ENCODE measurements around the gene PES1.
"Not testable (repeated sequence)": the region's sequence is repeated elsewhere in the genome, so short reads cannot be mapped to it uniquely, and the experiment has no call there.

Gene PES1

DNA sequence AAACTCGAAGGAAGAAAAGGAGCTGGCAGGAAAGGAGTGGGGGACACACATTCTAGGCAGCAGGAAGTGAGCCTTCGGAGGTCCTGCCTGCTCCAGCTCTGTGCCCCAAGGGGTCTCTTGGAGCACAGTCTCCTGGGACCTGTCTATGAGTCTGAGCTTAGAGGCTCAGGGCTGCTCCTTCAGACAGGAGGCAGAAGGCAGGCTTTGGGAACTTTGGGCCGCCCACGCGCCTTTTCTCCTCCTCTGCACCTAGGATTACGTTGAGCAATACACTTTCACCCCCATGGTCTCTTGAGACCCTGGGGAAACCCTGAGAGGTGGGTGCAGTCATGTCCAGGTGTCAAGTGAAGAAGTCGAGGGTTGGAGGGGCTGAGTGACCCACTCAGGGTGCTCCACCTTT is 16.2 kb upstream of the PES1 start:
- no peak for DNase-seq

DNA sequence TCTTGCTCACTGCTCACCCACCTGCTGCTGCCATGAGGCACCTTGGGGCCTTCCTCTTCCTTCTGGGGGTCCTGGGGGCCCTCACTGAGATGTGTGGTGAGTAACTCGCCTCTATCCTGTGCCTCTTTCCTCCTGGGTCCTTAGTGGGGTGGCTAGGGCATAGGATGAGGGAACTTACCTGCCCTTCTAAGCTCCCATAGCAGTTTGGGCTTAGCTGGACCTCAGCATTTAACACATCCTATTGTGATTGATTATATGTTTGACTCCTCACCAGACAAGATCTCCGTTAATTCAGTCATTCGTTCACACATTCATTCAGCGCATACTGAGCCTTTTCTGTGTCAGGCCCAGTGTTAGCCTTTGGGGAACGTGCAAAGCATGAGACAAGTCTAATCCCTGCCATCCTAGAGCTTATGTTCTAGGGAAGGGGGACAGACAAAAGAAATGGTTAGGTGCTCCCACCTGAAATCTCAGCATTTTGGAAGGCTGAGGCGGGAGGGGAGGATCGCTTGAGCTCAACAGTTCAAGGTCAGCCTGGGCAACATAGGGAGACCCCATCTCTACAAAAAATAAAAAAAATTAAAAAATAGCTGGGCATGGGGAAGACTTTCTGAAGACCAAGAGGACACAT is 15.7 kb upstream of the PES1 start:
- DNase-seq: no peak

GRCh38 chr22:30606455-30607299 is 15.0 kb upstream of the PES1 start, which contains the start of gene TCN2:
Gene TCN2, plus strand, starts transcription at chr22:30607174. Its CDS starts 158 bp downstream, at chr22:30607332.
- DNase-seq: no peak

DNA sequence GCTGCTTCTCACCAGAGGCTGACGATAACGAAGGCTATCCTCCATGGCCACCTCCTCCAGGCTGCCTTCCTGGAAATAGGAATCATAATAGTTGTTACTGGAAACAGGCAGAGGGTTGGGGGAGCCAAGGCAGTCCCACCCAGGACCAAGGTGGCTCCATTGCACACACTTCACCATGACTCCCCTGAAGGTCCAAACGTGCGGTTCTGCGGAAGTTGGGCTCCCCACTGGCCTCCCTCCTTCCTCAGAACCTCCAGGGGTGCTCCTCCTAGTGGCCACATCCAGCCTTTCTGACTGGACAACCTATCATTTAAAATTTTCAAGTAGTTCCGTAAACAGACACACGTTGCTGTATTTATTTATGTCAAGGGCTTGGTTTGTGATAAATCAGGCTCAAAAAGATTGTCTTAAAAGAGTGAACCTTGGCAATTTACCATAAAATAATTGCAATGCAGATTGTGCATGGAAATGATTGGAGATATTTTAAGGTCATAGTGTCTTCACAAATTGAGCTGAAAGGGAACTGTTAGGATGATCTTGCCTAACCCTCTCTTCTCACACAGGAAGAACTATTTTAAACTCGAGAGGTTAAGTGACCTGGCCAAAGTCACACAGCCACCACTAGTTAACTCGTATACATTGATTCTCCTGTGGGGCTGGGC is 13.9 kb upstream of the PES1 start:
- DNase-seq: no peak

GRCh38 chr22:30604723-30605122 is 13.0 kb upstream of the PES1 start:
- no peak for DNase-seq

DNA sequence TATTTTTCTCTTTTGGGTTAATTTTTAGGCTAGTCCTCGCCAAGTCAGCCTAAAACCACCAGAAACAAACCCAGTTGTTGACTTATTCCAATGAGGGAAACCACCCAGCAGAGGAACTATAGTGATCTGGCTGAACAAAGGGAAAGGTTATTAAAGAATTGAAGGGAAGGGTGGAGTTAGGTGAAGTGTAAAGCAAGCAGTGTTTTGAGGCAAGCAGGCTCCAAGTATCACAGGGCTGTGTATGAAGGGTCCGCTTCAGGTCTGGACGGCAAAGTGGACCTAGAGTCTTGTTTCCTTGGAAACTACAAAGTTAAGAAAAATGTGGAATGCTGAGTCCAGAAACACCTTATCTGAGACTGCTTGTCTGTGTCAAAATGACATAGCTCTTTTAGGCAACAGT is 12.1 kb upstream of the PES1 start:
- no peak for DNase-seq

DNA sequence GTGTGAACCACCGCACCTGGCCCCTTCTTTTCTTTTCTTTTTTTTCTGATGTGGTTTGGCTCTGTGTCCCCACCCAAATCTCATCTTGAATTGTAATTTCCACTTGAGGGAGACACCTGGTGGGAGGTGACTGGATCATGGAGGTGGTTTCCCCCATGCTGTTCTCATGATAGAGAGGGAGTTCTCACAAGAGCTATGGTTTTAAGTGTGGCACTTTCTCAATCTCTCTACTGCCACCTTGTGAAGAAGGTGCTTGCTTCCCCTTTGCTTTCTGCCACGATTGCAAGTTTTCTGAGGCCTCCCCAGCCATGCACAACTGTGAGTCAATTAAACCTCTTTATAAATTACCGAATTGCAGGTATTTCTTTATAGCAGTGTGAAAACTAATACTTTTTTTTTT is 10.3 kb upstream of the PES1 start:
- DNase-seq: no peak

DNA sequence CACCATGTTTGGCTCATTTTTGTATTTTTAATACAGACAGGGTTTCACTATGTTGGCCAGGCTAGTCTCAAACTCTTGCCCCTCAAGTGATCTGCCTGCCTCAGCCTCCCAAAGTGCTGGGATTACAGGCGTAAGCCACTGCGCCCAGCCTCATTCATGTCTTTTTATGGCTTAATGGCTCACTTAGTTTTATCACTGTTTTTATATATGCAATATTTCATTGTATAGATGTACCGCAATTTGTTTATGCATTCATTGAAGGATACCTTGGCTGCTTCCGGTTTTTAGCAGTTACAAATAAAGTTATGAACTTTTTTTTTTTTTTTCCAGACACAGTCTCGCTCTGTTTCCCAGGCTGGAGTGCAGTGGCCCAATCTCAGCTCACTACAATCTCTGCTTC is 9.8 kb upstream of the PES1 start:
- DNase-seq: no peak

DNA sequence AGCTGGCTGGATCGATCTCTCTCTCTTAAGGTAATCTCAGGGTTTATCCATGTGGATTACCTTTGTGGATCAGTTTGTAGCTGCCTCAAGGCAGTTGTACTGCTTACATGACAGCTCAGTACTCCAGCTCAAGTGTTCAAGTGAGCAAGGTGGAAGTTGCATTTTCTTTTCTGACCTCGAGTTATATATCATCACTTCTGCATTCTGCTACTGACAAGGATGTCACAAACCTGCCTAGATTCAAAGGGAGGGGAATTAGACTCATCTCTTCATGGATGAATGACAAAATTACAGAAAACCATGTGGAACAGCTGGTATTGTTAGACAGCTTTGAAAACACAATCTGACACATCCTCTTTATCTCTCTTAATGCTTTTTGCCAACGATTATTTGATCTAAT is 9.2 kb upstream of the PES1 start:
- no peak for DNase-seq

DNA sequence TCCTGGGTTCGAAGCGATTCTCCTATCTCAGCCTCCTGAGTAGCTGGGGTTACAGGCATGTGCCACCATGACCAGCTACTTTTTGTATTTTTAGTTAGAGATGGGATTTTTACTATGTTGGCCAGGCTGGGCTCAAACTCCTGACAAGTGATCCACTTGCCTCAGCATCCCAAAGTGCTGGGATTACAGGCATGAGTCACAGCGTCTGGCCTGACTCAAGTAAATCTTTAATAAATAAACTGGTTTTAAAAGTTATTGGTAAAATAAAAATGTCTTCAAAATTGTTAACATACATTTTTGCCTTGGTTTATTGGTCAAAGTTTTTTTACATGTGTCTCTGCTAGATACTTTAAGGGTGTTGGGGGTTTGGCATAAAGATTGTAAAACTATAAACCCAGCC is 7.3 kb upstream of the PES1 start:
- DNase-seq: no peak

DNA sequence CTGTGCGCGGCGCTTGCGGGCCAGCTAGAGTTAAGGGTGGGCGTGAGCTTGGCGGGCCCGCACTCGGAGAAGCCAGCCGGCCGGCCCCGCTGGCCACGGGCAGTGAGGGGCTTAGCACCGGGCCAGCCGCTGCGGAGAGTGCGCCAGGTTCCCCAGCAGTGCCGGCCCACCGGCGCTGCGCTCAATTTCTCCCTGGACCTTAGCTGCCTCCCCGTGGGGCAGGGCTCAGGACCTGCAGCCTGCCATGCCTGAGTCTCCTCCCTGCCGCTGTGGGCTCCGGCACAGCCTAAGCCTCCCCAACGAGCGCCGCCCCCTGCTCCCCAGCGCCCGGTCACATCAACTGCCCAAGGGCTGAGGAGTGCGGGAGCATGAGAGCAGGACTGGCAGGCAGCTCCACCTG is 5.2 kb upstream of the PES1 start:
- DNase-seq: no peak

- no peak for DNase-seq
These were observed 4.5 kb upstream of the PES1 start for GRCh38 chr22:30596199-30596598.

DNA sequence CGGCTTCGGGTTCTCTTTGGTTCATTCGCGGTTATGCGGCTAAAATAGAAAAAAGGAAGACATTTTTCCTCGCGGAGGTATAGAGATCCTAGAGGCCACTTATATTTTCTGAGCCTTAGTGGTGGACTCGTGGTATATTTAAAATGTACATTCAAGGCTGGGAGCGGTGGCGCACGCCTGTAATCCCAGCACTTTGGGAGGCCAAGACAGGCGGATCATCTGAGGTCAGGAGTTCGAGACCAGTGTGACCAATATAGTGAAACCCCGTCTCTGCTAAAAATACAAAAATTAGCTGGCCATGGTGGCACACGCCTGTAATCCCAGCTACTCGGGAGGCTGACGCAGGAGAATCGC is 627 bp upstream of the PES1 start:
- not testable (repeated sequence) for DNase-seq

DNA sequence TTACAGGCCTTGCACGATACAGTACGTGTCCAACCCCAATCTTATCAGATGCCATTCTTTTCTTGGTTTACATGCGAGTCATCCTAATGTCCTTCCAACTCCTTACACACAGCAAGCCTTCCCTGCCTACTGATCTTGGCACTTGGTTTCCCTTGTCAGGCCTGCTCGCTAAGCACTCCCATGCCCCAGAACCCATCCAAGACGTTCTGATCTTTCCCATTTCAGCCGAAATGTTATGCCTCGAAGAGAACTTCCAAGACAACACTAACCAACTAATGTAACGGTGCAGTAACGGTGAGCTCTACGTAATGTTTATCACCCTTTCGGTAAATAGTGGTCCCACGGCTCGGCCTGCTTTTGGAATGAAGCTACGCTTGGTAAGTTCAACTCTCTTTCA is 521 bp downstream of the PES1 start:
- no peak for DNase-seq

GRCh38 chr22:30586414-30586813 is 5.3 kb downstream of the PES1 start:
- DNase-seq: no peak

DNA sequence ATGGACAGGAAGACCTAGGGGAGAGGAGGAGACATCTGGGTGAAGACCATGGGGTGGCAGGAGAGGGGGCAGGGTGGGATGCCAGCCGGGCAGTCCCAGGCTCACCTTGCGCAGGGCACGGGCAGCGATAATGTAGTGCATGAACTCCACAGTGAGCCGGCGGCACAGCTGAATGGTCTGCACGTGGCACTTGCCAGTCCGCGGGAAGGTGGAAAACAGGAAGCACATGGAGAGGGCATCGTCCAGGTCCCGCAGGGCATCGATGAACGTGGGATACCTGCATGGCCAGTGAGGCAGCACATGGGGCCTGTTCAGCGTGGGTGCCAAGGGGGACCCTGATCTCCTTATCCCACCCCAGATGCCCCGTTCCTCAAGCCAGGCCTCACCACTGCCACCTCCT is 7.3 kb downstream of the PES1 start:
- no peak for DNase-seq

DNA sequence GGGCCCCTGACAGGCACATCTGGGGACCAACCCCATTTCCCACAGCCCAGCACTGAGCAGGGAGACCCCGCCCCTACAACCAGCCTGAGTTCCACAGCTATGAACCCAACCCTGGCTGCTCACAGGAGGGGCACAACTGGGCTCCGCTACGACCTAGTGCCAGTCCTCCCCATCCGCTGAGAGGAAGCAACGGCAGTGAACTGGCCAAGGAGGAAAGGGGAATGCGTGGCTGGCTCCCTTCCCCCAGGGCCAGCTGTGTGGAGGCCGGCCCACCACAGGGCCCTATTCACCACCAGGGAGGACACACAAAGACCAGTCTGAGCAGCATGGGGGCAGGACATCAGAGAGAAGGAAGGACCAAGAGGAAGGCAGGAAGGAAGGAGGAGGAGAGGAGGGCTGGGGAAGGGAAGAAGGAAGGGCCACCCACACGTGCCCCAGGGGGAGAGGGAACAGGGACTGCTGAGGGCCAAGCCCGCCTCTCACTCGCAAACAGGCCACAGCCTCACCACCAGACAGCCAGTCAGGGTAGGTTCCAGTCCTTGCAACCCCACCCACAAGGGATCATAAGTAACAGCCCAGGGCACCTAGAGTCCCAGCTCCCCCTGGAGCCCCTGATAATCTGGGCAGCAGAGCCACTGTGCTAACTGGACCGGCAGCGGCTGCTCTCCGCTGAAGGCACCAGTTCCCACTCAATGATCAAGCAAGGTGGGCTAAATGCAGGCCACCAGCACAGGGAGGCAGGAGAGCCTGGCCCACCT is 8.7 kb downstream of the PES1 start:
- DNase-seq: no peak

- DNase-seq: no peak
These were observed 9.7 kb downstream of the PES1 start for GRCh38 chr22:30582051-30582450.

DNA sequence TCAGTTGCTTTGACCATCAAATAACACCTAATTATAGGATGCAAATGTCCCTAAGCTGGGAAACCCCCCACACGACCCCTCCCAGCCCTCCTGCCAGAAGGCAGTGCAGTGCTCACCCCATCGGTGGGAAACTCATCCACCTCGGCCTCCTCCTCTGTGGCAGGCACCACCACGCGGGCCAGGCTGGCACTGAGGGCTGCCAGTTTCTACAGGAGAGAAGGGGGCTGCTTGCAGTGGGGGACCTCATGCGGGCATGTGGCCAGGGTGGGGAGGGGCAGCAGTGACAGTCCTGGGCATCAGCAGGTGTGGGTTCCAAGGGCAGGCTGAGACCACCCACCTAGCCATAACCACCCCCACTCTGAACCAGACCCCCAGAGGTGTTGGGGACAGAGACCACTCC is 10.8 kb downstream of the PES1 start:
- DNase-seq: no peak

DNA sequence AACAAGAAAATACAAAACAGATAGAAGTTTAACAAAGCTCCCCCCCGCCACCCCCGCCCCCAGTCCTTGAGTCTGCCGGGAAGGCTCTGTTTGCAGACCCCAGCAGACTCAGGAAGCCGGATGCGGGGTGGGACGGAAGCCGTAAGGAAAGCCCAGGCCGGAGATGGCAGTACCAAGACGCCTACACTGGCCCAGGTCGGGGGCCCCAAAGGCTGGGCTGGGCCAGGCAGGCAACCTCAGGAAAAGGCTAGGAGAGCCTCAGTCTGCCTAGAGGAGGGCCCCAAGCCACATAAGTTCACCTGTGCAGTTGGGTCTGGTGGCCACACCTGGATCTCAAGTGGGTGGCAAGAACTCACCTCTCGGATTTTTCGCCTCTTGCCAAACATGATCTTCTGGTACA is 13.2 kb downstream of the PES1 start:
- no peak for DNase-seq

DNA sequence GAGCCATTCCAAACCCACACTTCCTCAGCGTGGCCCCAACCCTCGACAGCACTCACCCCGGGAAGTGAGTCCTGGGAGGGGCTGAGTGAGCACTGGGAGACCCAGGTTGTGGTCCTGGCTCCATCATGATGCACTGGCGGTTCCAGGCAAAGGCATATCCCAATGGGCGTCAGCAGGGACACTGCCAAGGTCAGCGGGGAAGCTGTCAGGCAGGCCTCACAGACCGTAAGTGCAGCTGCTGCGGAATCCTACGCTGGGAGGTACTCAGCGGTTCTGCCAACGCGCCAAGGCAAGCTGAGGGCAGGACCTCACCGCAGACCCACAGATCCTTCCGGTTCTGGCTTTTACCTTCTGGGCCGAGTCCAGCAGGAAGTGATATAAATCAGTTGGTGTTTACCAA is 15.9 kb downstream of the PES1 start:
- DNase-seq: no peak

GRCh38 chr22:30574997-30575671 is 16.6 kb downstream of the PES1 start:
- DNase-seq: no peak

Data from GDM1 (cell line).